Measurements from ENCODE around the gene PIK3R5.

- no peak for TF ChIP-seq CTCF (IDR thresholded peaks at IDR 0.05)
- no peak for TF ChIP-seq POLR2A (IDR thresholded peaks at IDR 0.05)
These were observed 37.3 kb upstream of the PIK3R5 start for GRCh38 chr17:9002606-9003354.

Data from lower leg skin (tissue), 3 donors.